ENCODE measurements around the gene ERN1.
A peak's percentile ranks its signal among the peaks of the same experiment; 100 is the strongest.

ERN1 gene

DNA sequence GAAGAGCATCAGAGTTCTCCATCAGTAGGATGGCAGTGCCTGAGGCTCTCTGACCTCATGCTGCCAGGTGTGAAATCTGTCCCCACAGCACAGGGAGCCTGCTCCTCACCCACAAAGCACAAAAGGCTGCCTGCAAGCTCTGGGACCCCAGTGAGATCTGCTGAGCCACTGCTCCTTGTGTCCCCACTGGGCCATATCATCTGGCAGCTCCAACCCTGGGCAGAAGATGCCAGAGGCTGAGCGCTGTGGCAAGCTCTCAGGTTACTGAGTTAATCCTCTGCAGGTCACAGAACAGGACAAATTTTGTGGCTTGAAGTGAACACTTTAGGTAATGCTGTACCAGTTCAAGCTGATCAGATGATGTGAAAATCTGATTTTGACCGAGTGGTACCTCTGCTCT lies 26.7 kb upstream of the ERN1 start:
- Mint-ChIP-seq H3K27me3 (ENCODE audit: low read depth) (no peaks in the 10 kb centered on the region), H3K27ac (peak overlapping the region; percentile 65 to 99 (median 96)), H3K4me1 (peaks cover 93% of the 10 kb centered on the region), H3K9me3 (no peaks in the 10 kb centered on the region), H3K36me3 (ENCODE audit: low read depth) (peaks cover 15% of the 10 kb centered on the region), H3K4me3 (no peak overlapping the region)
- TF ChIP-seq, protein P1, sequence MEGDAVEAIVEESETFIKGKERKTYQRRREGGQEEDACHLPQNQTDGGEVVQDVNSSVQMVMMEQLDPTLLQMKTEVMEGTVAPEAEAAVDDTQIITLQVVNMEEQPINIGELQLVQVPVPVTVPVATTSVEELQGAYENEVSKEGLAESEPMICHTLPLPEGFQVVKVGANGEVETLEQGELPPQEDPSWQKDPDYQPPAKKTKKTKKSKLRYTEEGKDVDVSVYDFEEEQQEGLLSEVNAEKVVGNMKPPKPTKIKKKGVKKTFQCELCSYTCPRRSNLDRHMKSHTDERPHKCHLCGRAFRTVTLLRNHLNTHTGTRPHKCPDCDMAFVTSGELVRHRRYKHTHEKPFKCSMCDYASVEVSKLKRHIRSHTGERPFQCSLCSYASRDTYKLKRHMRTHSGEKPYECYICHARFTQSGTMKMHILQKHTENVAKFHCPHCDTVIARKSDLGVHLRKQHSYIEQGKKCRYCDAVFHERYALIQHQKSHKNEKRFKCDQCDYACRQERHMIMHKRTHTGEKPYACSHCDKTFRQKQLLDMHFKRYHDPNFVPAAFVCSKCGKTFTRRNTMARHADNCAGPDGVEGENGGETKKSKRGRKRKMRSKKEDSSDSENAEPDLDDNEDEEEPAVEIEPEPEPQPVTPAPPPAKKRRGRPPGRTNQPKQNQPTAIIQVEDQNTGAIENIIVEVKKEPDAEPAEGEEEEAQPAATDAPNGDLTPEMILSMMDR (IDR thresholded peaks at IDR 0.05; ENCODE audit: unreplicated experiment in 3 of 3) = no peak

DNA sequence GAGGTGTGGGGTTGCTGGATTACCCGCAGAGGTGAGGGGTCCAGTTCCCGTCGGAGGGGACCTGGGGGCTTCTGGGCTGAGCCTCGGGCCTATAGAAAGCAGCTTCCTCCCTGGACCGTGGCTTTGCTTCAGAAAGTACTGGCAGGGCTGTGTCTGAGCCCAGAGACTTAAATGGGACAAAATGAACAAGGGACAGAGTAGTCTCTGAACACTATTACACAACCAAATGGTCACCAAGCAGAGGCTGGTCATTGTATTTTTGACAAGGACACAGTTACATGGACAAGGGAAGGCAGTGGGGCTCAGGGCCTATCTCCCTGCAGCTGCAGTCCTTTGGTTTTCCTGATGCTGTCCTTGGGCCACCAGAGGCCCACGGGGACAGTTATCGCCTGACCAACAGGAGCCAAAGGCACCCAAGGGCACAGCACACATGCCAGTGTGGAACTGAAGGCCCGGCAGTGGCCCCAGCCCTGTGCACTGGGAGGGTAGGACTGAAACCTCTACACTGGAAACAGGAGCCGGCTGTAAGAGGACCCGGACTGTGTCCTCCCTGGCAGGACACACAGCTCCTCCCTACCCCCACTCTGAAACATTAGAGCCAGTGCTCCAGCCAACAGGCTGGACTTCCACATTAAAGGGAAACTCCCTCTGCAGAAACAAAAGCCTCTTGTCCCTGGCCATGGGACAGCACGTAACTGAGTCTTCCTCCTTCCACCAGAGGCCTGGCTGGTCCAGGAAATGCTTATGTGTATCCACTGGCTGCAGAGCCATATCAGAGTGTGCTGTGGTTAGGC lies 26.0 kb upstream of the ERN1 start:
- peaks cover 94% of the 10 kb centered on the region for H3K4me1 Mint-ChIP-seq
- TF ChIP-seq, protein P1 (IDR thresholded peaks at IDR 0.05; ENCODE audit: unreplicated experiment in 3 of 3) = no peak
- H3K4me3 Mint-ChIP-seq = peak overlapping the region in 2 of 3 experiments; percentile 29 to 52
- no peaks in the 10 kb centered on the region for H3K9me3 Mint-ChIP-seq
- H3K27me3 Mint-ChIP-seq (ENCODE audit: low read depth) = no peaks in the 10 kb centered on the region
- peaks cover 20% of the 10 kb centered on the region for H3K36me3 Mint-ChIP-seq (ENCODE audit: low read depth)
- peak overlapping the region; percentile 65 to 99 (median 96) for H3K27ac Mint-ChIP-seq

DNA sequence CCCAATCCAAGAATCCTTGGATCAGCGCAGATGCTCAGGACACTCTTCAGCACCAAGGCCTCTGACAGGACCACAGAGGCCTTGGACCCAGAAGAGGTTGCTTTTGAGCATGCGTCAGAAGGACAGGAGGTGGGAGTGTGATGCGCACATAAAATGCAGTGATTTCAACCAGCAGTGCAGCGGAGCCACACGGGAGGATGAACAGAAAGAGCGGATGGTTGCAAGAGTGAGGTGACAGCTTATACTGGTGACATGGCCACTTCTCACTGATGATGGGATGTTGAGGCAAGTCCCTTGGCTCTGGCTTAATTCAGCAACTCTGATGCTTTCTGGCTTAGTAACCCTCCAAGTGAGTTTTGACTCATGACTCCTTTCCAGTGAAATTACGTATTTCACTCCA lies 25.2 kb upstream of the ERN1 start:
- TF ChIP-seq, protein P1 (IDR thresholded peaks at IDR 0.05; ENCODE audit: unreplicated experiment in 3 of 3) = no peak
- peaks cover 88% of the 10 kb centered on the region for H3K4me1 Mint-ChIP-seq
- peaks cover 25% of the 10 kb centered on the region for H3K36me3 Mint-ChIP-seq (ENCODE audit: low read depth)
- H3K27ac Mint-ChIP-seq = peak overlapping the region; percentile 65 to 99 (median 96)
- no peaks in the 10 kb centered on the region for H3K27me3 Mint-ChIP-seq (ENCODE audit: low read depth)
- H3K4me3 Mint-ChIP-seq = peak overlapping the region in 1 of 3 experiments; percentile 64
- no peaks in the 10 kb centered on the region for H3K9me3 Mint-ChIP-seq

DNA sequence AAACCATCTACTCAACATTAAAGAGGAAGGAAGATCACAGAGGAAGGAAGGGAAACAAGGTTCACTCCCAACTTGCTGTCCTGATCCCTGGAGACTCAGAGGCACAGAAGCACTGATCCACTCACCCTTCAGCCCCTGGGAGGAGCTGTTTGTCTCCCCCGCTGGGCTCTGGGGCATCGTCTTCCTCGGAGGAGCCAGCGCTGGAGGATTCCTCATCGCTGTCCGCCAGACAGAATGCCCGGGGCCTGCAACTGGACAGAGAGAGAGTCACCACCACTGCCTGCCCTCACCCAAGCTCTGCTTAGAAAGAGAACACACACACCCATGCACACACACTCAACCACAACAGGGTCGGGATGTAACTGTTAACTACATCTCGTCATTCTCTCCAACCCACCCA lies 24.8 kb upstream of the ERN1 start:
- H3K9me3 Mint-ChIP-seq = no peaks in the 10 kb centered on the region
- H3K27me3 Mint-ChIP-seq (ENCODE audit: low read depth) = no peaks in the 10 kb centered on the region
- TF ChIP-seq, protein P1 (IDR thresholded peaks at IDR 0.05; ENCODE audit: unreplicated experiment in 3 of 3) = no peak
- peaks cover 27% of the 10 kb centered on the region for H3K36me3 Mint-ChIP-seq (ENCODE audit: low read depth)
- H3K4me3 Mint-ChIP-seq = peak overlapping the region in 2 of 3 experiments; percentile 15 to 64
- H3K4me1 Mint-ChIP-seq = peaks cover 84% of the 10 kb centered on the region
- peak overlapping the region; percentile 65 to 99 (median 96) for H3K27ac Mint-ChIP-seq

DNA sequence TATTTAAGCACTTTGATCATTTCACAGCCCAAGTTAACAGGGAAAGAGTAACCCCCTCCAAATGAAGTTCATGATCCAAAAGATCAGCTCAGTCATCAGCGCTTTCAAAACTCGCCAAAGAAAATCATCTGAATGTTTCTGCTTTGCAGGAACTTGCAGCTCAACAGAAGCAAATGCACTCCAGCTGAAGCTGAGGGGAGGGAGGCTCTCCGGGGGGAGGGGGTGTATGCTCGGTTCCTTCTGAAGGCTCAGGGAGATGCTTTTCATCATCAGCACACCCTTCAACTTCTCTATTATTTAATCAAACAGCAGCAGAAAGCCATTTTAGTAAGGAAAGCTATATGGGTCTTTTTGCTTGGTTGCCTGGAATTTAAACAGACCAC lies 24.4 kb upstream of the ERN1 start:
- Mint-ChIP-seq H3K4me3 (peak overlapping the region in 2 of 3 experiments; percentile 15 to 64), H3K4me1 (peaks cover 80% of the 10 kb centered on the region), H3K27ac (peak overlapping the region; percentile 65 to 99 (median 96)), H3K27me3 (ENCODE audit: low read depth) (no peaks in the 10 kb centered on the region), H3K36me3 (ENCODE audit: low read depth) (peaks cover 30% of the 10 kb centered on the region), H3K9me3 (no peaks in the 10 kb centered on the region)
- TF ChIP-seq, protein P1 (IDR thresholded peaks at IDR 0.05; ENCODE audit: unreplicated experiment in 3 of 3) = no peak

Data from nephron (organoid).